ENCODE data around the gene TUBA4B. TPM values are rescaled to one million over a fixed set of nuclear protein-coding genes. Genes with fewer than 3 reads are reported as not detected.

The TUBA4B gene
- total RNA-seq, 4 donors from 2014 or later: not detected

- no peaks in the 10 kb centered on the region for H3K36me3 ChIP-seq
- no peak for TF ChIP-seq CTCF (IDR thresholded peaks at IDR 0.05)
- no peak for TF ChIP-seq POLR2A (IDR thresholded peaks at IDR 0.05)
- H3K27ac ChIP-seq: no peak overlapping the region
- no peaks in the 10 kb centered on the region for H3K4me1 ChIP-seq
- no peaks in the 10 kb centered on the region for H3K9me3 ChIP-seq
- DNase-seq: no peak
- no peaks in the 10 kb centered on the region for H3K27me3 ChIP-seq
- H3K4me3 ChIP-seq: no peak overlapping the region
Measured at GRCh38 chr2:219261024-219261855, 8.2 kb downstream of the TUBA4B start.

GRCh38 chr2:219266232-219266631 is 13.2 kb downstream of the TUBA4B start:
- no peaks in the 10 kb centered on the region for H3K27me3 ChIP-seq
- no peak overlapping the region for H3K4me3 ChIP-seq
- H3K36me3 ChIP-seq: no peaks in the 10 kb centered on the region
- no peak for TF ChIP-seq POLR2A (IDR thresholded peaks at IDR 0.05)
- TF ChIP-seq CTCF (IDR thresholded peaks at IDR 0.05): no peak
- DNase-seq: no peak
- H3K4me1 ChIP-seq: peaks cover 0 to 15% (median 0%) of the 10 kb centered on the region in 4 donors
- H3K27ac ChIP-seq: no peak overlapping the region
- no peaks in the 10 kb centered on the region for H3K9me3 ChIP-seq

GRCh38 chr2:219266886-219267285 is 13.8 kb downstream of the TUBA4B start:
- DNase-seq: no peak
- H3K4me3 ChIP-seq: no peak overlapping the region
- H3K36me3 ChIP-seq: no peaks in the 10 kb centered on the region
- TF ChIP-seq POLR2A (IDR thresholded peaks at IDR 0.05) (no peak), CTCF (IDR thresholded peaks at IDR 0.05) (no peak)
- no peaks in the 10 kb centered on the region for H3K9me3 ChIP-seq
- peaks cover 0 to 15% (median 0%) of the 10 kb centered on the region in 4 donors for H3K4me1 ChIP-seq
- no peaks in the 10 kb centered on the region for H3K27me3 ChIP-seq
- H3K27ac ChIP-seq: no peak overlapping the region

- Histone ChIP-seq H3K4me3 (no peak overlapping the region), H3K27me3 (no peaks in the 10 kb centered on the region), H3K27ac (no peak overlapping the region), H3K9me3 (no peaks in the 10 kb centered on the region), H3K36me3 (no peaks in the 10 kb centered on the region), H3K4me1 (peaks cover 0 to 15% (median 0%) of the 10 kb centered on the region in 4 donors)
- DNase-seq: no peak
- TF ChIP-seq CTCF (IDR thresholded peaks at IDR 0.05): no peak
- no peak for TF ChIP-seq POLR2A (IDR thresholded peaks at IDR 0.05)
Measured at GRCh38 chr2:219268294-219268693, 15.3 kb downstream of the TUBA4B start.

GRCh38 chr2:219269362-219270054 is 16.5 kb downstream of the TUBA4B start:
- Histone ChIP-seq H3K27ac (peak overlapping the region in 2 of 4 donors; percentile 42 to 65), H3K27me3 (no peaks in the 10 kb centered on the region), H3K9me3 (no peaks in the 10 kb centered on the region), H3K4me1 (peaks cover 0 to 15% (median 0%) of the 10 kb centered on the region in 4 donors), H3K4me3 (no peak overlapping the region), H3K36me3 (no peaks in the 10 kb centered on the region)
- TF ChIP-seq POLR2A (IDR thresholded peaks at IDR 0.05) (no peak), CTCF (IDR thresholded peaks at IDR 0.05) (no peak)
- peak in 2 of 3 donors; percentile 85 to 91 for DNase-seq
